Endothelial cell of umbilical vein (primary cell): Measurements from ENCODE around the gene DAD1.

Experiments used
- EZH2 ChIP-seq: IDR thresholded peaks from 2 replicates; pipeline ENCODE4 v1.6.1; 2012; ENCODE audit warnings: borderline replicate concordance, low read depth, mild to moderate bottlenecking, moderate library complexity, low read length, inconsistent platforms; ENCODE audit not compliant: severe bottlenecking
- GATA2 ChIP-seq: IDR thresholded peaks from 2 replicates; pipeline ENCODE4 v1.7.0; 2011; ENCODE audit warnings: low read depth, mild to moderate bottlenecking, moderate library complexity, mixed read lengths, low read length; ENCODE audit not compliant: insufficient read length, insufficient read depth
- POLR2A ChIP-seq: IDR thresholded peaks from 2 replicates; pipeline ENCODE4 v1.6.1; 2012; ENCODE audit warnings: low read depth, mild to moderate bottlenecking, control low read depth, low read length
- TF ChIP-seq, protein P1 (sequence below), 2 donors: IDR thresholded peaks; 1 replicate in 1 of 2; 2 replicates in 1 of 2; pipeline ENCODE4 v1.5.1; 2011; ENCODE audit warnings: low read length in 2 of 2, mild to moderate bottlenecking in 2 of 2, moderate library complexity in 2 of 2, control low read depth in 1 of 2, inconsistent platforms in 1 of 2, low read depth in 1 of 2; ENCODE audit not compliant: insufficient read depth in 1 of 2; ENCODE audit errors: extremely low read depth in 1 of 2

- TF ChIP-seq, protein P1, sequence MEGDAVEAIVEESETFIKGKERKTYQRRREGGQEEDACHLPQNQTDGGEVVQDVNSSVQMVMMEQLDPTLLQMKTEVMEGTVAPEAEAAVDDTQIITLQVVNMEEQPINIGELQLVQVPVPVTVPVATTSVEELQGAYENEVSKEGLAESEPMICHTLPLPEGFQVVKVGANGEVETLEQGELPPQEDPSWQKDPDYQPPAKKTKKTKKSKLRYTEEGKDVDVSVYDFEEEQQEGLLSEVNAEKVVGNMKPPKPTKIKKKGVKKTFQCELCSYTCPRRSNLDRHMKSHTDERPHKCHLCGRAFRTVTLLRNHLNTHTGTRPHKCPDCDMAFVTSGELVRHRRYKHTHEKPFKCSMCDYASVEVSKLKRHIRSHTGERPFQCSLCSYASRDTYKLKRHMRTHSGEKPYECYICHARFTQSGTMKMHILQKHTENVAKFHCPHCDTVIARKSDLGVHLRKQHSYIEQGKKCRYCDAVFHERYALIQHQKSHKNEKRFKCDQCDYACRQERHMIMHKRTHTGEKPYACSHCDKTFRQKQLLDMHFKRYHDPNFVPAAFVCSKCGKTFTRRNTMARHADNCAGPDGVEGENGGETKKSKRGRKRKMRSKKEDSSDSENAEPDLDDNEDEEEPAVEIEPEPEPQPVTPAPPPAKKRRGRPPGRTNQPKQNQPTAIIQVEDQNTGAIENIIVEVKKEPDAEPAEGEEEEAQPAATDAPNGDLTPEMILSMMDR (IDR thresholded peaks at IDR 0.05; ENCODE audit: extremely low read depth in 1 of 2, insufficient read depth in 1 of 2, low read depth in 1 of 2, low read length in 2 of 2), result no peak
- TF ChIP-seq GATA2, result no peak
- no peak for TF ChIP-seq POLR2A
- TF ChIP-seq EZH2, result no peak
These were observed 47.3 kb downstream of the DAD1 start for GRCh38 chr14:22541721-22542120.
